ENCODE measurements around the gene XBP1. TPM values are rescaled to one million over a fixed set of nuclear protein-coding genes. Genes with fewer than 3 reads are reported as not detected.
A peak's percentile ranks its signal among the peaks of the same experiment; 100 is the strongest.

Gene XBP1
- total and polyA plus RNA-seq, 2 of the 13 experiments (the other 11 are each of a cell fraction or from before 2014, with no cell fraction given), result 416 to 427 TPM

DNA sequence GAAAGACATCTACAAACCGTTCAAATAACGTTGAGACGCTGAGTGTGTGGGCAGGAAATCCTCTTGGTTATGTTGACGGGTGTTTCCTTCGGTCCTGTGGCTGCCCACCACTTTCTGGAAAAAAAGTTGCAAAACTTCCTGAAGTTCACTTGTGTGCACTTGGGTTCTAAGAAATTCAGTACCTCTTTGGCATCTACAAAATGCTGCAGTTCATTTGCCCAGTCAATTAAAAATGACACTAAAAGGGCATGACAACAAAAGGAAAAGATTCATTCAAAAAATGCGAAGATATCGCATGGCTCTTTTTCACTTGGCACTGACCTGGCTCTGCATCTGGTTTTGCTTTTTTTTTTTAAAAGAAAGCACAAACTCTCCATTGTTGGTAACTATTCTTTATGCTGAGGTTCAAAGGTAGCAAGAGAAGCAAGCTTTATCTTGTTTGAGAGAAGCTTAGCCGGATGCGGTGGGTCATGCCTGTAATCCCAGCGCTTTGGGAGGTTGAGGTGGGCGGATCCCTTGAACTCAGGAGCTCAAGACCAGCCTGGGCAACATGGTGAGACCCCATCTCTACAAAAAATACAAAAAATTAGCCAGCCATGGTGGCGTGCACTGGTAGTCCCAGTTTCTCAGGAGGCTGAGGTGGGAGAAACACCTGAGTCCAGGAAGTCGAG, 10.6 kb upstream of the XBP1 start (continued):
- TF ChIP-seq KMT2B (CRISPR knock-in tag; IDR thresholded peaks at IDR 0.05) (no peak; the same call in 1 of the 2 replicates), ARHGAP35 (CRISPR knock-in tag; IDR thresholded peaks at IDR 0.05; ENCODE audit: borderline replicate concordance) (no peak), HNRNPLL (IDR thresholded peaks at IDR 0.05; ENCODE audit: low read depth, low read length, poor library complexity, severe bottlenecking) (no peak), ZNF224 (CRISPR knock-in tag; IDR thresholded peaks at IDR 0.05) (no peak), CEBPB (IDR thresholded peaks at IDR 0.05; ENCODE audit: borderline replicate concordance, low read depth, low read length) (0 out of 2 replicates have a peak, but pooled peaks have one; percentile 6), SATB2 (CRISPR knock-in tag; IDR thresholded peaks at IDR 0.05) (no peak), HOXA3 (CRISPR knock-in tag; IDR thresholded peaks at IDR 0.05) (no peak; the same call in 1 of the 2 replicates), BRCA1 (CRISPR knock-in tag; IDR thresholded peaks at IDR 0.05) (no peak), FOXO1 (CRISPR knock-in tag; IDR thresholded peaks at IDR 0.05) (no peak)
- TF ChIP-seq, protein P1, sequence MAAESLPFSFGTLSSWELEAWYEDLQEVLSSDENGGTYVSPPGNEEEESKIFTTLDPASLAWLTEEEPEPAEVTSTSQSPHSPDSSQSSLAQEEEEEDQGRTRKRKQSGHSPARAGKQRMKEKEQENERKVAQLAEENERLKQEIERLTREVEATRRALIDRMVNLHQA (CRISPR knock-in tag; IDR thresholded peaks at IDR 0.05), result no peak
- TF ChIP-seq, protein P2, sequence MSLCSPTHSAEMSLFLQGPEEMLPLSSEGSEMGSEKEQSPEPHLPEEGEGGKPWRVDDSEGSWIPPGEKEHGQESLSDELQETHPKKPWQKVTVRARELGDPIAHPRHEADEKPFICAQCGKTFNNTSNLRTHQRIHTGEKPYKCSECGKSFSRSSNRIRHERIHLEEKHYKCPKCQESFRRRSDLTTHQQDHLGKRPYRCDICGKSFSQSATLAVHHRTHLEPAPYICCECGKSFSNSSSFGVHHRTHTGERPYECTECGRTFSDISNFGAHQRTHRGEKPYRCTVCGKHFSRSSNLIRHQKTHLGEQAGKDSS (CRISPR knock-in tag; IDR thresholded peaks at IDR 0.05; ENCODE audit: borderline replicate concordance, low read depth), result 0 out of 2 replicates have a peak, but pooled peaks have one; percentile 29
- TF ChIP-seq, protein P3, sequence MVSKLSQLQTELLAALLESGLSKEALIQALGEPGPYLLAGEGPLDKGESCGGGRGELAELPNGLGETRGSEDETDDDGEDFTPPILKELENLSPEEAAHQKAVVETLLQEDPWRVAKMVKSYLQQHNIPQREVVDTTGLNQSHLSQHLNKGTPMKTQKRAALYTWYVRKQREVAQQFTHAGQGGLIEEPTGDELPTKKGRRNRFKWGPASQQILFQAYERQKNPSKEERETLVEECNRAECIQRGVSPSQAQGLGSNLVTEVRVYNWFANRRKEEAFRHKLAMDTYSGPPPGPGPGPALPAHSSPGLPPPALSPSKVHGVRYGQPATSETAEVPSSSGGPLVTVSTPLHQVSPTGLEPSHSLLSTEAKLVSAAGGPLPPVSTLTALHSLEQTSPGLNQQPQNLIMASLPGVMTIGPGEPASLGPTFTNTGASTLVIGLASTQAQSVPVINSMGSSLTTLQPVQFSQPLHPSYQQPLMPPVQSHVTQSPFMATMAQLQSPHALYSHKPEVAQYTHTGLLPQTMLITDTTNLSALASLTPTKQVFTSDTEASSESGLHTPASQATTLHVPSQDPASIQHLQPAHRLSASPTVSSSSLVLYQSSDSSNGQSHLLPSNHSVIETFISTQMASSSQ (IDR thresholded peaks at IDR 0.05; ENCODE audit: low read depth), result 0 out of 2 replicates have a peak, but pooled peaks have one; percentile 17
- TF ChIP-seq, protein P3 (CRISPR knock-in tag; IDR thresholded peaks at IDR 0.05; ENCODE audit: borderline replicate concordance), result peak; percentile 76; the same call in 1 of the 2 replicates
- TF ChIP-seq, protein P4, sequence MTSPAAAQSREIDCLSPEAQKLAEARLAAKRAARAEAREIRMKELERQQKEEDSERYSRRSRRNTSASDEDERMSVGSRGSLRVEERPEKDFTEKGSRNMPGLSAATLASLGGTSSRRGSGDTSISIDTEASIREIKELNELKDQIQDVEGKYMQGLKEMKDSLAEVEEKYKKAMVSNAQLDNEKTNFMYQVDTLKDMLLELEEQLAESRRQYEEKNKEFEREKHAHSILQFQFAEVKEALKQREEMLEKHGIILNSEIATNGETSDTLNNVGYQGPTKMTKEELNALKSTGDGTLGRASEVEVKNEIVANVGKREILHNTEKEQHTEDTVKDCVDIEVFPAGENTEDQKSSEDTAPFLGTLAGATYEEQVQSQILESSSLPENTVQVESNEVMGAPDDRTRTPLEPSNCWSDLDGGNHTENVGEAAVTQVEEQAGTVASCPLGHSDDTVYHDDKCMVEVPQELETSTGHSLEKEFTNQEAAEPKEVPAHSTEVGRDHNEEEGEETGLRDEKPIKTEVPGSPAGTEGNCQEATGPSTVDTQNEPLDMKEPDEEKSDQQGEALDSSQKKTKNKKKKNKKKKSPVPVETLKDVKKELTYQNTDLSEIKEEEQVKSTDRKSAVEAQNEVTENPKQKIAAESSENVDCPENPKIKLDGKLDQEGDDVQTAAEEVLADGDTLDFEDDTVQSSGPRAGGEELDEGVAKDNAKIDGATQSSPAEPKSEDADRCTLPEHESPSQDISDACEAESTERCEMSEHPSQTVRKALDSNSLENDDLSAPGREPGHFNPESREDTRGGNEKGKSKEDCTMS (CRISPR knock-in tag; conservative IDR thresholded peaks at IDR 0.05), result 0 out of 2 replicates have a peak, but pooled peaks have one; percentile 4
- TF ChIP-seq, protein P5, sequence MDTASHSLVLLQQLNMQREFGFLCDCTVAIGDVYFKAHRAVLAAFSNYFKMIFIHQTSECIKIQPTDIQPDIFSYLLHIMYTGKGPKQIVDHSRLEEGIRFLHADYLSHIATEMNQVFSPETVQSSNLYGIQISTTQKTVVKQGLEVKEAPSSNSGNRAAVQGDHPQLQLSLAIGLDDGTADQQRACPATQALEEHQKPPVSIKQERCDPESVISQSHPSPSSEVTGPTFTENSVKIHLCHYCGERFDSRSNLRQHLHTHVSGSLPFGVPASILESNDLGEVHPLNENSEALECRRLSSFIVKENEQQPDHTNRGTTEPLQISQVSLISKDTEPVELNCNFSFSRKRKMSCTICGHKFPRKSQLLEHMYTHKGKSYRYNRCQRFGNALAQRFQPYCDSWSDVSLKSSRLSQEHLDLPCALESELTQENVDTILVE (CRISPR knock-in tag; IDR thresholded peaks at IDR 0.05), result peak; percentile 14; the same call in 1 of the 2 replicates
- TF ChIP-seq, protein P6, sequence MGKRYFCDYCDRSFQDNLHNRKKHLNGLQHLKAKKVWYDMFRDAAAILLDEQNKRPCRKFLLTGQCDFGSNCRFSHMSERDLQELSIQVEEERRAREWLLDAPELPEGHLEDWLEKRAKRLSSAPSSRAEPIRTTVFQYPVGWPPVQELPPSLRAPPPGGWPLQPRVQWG (CRISPR knock-in tag; IDR thresholded peaks at IDR 0.05; ENCODE audit: borderline replicate concordance, low read depth), result no peak
- TF ChIP-seq, protein P7, sequence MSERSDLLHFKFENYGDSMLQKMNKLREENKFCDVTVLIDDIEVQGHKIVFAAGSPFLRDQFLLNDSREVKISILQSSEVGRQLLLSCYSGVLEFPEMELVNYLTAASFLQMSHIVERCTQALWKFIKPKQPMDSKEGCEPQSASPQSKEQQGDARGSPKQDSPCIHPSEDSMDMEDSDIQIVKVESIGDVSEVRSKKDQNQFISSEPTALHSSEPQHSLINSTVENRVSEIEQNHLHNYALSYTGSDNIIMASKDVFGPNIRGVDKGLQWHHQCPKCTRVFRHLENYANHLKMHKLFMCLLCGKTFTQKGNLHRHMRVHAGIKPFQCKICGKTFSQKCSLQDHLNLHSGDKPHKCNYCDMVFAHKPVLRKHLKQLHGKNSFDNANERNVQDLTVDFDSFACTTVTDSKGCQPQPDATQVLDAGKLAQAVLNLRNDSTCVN (CRISPR knock-in tag; IDR thresholded peaks at IDR 0.05; ENCODE audit: borderline replicate concordance), result no peak

All from HepG2 (cell line).